Stimulated activated CD4-positive, alpha-beta T cell treated with anti-CD3 and anti-CD28 coated beads, Interleukin-1b, Interleukin-23, amount 100 ng/mL, for 48 hours (primary cell): ENCODE results near the gene SPTSSB.

Experiments
- DNase-seq: peaks from one replicate; pipeline ENCODE4 v3.0.0-alpha.2; 2020

The SPTSSB gene

DNA sequence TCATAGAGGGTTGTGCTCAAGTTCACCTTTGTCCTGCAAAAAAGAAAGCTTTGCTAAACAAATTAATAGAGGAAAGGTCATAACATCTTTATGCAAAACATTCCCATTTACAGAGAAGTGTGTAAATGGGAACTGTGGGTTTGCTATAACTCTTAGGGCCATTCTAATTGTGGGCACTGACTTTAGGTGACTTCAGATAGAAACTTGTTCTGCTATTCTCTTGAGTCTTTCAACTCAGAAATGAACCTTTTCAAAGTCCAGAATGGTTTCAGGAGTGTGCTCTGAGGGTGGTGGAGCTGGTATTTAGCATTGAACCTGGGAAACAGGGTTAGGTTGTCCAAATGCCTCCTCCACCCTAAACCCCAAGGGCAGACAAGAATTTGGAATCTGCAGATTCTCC, 34.0 kb downstream of the SPTSSB start:
- DNase-seq, result no peak

DNA sequence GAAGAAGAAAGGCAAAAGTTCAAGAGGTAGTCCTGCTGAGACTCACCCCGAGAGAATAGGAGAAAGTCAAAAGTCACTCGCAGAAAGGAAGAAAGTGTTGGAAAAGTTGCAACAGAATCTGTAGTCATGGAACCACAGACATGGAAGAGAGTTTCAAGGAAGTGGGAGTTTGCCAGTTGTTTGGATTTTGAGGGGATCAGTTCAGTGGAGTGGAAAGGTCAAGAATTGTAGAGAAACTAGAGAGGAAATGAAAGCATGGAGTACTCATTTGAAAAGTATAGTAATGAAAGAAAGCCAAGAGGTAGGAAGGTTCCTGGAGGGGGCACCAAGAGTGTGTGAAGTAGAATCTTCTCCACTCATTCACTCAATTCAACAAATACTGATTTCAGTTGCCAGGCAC, 34.7 kb downstream of the SPTSSB start:
- DNase-seq, result no peak

DNA sequence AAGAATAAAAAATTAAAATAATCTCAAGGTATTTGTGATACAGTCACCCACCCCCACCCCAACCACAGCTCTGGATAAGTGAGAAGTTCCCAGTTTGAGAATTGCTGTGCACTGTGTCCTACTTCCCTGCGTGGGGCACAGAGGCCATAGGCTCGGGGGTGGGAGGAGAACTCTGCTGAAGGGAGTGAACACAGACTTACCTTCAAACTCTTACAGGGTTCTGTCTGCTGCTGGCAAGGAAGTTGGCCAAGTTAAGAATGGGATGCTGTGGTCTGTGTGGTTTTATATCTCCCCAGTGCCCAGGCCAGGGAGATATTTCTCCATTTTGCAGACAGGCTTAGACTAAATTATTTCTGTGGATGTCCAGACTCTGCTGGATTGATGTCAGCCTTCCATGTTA, 37.6 kb downstream of the SPTSSB start:
- no peak for DNase-seq

DNA sequence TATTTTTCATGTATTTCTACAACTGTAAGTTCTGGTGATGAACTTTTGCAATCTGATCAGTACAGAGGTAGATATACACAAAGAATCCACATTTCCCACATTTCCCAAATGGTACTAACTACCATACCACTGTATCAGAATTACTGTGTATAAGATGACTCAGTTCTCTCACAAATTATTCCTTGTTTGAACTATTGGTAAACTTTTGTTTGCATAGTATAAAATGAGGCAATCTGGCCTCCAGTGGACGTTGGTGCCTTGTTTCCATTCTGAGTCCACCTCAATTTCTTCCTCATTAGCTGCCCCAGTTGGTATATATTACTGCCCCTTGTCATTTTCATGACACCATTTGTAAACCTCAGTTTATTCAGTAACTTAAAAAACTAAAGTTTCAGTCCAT, 38.5 kb downstream of the SPTSSB start:
- no peak for DNase-seq

DNA sequence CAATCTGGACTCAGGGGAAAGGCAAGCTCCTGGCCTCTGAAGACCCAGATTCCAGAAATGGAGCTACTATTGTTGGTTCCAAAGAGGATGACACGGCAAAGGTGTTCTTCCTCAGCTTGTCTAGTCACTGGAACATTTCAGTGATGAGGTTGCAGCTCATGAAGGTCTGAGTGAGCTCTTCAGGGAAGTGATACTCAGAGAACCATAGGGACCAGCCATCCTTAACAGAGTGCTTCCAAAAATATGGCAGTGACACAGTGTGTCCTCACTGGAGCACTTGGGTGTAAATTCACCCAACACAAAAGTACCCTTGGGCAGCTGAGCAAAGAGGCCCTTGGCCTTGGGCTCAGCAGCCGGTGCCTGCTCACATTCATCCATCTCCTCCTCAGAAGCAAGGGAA, 46.3 kb downstream of the SPTSSB start:
- DNase-seq, result no peak

DNA sequence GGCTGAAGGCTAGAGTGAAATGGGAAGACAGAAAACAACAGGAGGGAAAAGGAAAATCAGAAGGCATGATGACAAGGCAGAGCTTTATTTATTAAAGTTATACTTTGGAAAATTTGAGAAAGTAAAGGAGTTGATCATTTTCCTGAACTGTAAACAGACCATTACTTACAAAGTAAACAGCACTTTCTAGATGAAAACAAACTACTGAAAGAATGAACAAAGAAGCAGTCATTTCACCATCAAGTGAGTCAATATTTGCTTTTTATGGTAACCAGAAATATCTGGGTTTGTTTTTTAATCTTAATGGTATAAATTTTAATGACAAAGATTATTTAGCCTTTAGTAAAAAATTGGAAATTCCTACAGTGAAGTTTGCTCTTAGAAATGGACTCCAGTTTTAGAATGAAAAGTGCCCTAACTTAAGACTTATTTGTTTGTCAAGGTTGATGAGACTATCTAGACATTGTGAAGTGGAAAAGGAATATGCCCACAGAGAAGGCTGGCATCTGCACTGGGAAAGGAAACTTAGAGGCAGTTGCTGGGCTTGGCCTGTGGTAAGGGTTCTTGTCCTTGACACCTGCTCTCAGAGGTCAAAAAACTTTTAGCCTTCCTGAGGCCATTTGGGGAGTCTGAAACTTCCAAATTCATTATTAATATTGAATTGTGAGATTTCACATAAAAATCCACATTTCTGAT, 47.2 kb downstream of the SPTSSB start:
- no peak for DNase-seq

DNA sequence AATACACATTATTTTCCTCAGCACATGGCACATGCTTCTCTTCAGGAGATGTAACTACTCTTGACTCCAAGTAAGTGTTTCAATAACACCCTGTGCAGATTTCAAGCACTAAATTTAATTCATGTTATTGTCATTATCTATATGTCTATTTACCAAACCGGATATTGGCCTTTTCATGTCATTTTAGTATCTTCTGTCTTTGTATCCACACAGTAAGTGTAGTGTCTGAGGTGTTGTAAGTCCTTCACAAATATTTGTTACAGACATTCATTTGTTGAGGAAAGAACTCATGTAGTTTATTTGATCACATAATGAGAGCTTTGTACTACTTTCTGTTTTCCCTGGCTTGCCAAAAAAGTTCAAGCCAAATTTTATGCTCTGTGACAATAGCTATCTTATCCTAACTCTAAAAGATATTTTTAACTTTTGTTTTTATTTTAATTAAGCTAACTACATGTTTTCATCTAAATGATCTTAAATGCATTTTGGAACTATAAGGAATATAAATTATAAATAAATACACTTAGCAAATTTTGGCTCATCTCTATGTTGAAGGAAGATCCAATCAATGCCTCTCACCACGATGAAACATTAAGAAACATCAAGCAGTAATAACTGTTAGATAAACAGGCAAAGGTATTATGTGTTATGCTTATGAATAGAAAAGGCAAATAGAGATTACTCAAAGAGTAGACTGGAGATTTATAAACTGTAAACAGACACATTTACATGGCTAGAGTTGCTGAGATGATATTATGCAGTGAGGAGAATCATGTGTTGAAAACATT, 48.3 kb downstream of the SPTSSB start:
- no peak for DNase-seq

DNA sequence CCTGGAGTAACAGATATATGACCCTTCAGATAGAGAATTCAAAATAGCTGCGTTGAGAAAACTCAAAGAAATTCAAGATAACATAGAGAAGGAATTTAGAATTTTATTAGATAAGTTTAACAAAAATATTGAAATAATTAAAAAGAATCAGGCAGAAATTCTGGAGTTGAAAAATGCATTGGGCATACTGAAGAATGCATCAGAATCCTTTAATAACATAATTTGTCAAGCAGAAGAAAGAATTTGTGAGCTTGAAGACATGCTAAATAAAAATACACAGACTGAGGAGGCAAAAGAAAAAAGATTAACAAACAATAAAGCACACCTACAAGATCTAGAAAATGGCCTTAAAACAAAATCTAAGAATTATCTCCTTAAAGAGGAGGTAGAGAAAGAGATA, 50.5 kb downstream of the SPTSSB start:
- no peak for DNase-seq

DNA sequence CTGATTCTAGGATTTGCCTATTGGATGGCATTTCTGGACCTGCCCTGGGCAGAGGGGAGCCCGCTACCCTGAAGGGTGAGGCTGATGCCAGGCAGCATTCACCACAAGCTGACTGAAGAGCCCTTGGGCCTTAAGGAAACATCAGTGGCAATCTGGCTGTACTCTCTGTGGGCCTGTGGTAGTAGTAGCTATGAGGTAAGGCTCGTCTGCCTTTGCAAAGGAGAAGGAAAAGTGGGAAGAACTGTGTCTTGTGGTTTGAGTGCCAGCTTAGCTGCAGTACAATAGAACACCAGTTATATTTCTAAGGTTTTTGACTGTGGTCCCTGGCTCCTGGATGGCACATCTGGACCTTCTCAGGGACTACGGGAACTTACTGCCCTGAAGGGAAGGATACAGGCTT, 51.5 kb downstream of the SPTSSB start:
- no peak for DNase-seq

DNA sequence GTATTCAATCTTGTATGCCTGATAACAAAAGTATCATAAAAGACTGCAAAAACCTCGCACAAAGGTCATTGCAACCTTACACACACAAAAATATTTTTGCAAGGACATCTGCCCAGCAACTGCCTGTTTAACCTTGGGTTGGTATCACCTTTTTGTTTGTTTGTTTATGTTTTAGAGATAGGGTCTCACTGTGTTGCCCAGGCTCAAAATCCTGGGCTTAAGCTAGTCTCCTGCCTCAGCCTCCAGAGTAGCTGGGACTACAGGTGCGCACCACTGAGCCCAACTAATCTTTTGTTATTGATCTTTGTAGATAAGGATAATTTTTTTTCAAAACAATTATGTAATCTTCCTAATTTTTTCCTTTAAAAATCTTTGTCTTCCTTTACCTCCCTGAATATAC, 54.2 kb downstream of the SPTSSB start:
- no peak for DNase-seq

DNA sequence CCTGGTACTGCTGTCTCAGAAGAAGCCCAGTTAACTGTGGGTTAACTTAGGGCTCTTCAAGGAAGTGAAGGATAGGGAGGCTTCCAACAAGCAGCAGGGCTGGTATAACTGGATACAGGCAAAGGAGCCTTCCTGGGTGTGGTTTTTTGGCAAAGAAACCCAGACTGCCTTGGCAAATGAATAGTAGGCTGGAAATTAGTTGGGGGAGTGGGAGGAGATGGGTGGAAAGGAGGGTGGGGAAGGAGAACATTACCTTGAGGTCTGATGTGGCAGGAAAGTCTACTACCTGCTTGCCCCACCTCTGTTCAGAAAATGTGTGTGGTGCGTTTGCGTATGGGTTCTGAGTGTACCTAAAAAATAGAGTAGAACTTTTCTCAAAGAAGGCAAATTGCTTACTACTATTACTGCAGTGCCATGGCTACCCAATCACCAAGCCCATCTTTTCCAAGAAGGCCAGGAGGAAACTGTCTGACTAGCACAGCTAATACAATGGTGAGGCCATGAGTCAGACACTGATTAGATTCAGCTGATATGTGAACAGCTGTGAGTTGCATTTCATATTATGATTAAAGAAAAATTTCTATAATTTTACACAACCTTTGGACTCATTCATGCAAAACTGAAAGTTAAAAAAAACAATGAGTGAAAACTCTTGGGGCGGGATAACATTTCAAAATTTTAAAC, 55.2 kb downstream of the SPTSSB start:
- no peak for DNase-seq

DNA sequence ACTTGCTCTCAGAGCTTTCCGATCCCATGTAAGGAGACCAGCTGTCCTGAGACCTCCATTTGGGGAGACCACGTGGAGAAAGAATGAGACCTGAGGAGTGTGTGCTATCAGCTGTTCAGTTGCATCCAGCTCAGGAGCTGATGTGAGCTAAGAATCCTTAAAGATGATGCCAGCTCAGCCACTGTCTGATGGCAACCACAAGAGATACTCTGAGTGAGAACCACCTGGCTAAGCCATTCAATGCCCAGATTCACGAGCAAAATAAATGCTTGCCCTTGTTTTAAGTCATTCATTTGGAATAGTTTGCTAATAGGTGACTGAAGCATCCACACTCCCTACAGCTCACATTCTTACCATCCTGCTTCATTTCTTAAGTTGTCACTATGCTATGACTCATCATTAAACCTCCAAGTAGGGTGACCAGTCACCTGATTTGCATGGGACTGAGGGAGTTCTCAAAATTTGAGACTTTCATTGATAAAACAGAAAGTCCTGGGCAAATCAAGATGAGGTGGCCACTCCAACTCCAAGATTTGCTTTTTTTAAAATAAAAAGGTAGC, 56.4 kb downstream of the SPTSSB start:
- no peak for DNase-seq

DNA sequence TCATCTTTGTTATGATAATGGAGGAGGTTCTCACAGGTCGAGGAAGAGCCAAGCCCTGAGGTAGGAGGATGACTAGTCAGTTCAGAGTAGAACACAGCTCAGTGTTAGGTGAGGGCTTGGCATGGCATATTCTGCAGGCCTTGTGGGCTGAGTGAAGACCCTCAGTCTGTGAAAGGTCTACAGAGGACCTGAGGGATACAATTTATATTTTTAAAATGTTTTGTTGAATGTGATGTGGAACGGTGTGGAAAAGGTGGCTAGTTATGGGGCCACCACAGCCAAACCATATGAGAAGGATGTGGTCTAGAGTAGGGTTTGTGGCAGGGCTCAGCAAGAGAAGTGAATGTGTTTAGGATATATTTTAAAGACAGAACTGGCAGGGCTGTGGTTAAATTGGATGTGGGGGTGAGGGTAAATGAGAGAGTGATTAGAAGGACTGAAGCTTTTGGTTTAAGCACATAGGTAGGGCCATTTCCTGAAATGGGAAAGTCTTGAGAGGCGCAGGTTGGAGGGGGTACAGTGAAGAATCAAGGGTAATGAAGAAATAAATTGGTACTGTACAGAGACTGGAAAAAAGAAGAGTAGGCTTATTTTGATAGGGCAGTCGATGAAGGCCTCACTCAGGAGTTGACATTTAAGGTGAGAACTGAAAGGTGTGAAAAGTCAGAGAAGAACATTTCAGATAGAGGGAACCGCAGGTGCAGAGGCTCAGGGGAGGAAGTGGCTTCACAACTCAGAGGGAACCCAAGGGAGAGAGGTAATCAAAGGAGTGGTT, 60.5 kb downstream of the SPTSSB start:
- DNase-seq, result peak; percentile 54

DNA sequence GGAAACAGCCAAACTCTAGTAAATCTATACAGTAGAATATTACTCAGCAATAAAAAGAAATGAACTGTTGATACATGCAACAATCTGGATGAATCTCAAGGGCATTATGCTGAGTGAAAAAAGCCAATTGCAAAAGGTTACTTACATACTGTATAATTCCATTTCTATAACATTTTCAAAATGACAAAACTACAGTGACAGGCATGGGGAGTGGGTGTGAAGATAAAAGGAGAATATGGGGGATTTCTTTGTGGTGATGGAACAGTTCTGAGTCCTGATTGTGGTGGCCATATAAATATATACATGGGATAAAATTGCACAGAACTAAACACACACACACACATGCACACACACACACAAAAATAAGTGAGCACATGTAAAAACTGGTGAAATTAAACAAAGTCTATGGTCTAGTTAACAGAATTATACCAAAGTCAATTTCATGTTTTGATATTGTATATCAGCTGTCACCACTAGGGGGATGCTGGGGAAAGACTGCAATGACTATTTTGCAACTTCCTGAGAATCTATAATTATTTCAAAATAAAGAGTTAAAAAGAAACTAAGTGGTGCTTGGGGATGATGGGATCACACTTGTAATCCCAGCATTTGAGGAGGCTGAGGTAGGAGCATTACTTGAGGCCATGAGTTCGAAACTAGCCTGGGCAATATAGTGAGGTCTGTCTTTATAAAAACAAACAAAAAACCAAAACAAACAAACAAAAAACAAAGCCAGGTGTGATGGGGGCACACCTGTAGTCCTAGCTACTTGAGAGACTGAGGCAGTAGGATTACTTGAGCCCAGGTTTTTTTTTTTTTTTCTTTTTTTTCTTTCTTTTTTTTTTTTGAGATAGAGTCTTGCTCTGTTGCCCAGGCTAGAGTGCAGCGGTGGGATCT, 66.0 kb downstream of the SPTSSB start:
- no peak for DNase-seq

DNA sequence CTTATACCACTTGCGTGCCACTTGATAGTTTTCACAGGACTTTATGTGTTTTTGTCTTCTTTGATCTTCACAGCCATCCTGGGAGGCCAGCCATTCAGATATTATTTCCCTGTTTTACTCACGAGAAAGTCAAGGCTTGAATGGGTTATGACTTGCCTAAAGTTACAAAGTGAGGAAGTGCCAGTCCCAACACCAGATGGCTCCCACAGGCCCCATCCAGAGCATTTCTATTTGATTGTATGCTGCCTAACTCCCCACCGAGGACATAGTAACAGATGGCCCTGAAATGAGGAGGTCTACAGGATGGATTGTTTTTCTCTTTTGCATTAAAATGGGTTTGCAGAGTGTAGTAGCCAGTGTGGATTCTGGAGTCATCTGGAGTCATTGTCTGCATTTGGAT, 74.5 kb downstream of the SPTSSB start:
- DNase-seq, result no peak

DNA sequence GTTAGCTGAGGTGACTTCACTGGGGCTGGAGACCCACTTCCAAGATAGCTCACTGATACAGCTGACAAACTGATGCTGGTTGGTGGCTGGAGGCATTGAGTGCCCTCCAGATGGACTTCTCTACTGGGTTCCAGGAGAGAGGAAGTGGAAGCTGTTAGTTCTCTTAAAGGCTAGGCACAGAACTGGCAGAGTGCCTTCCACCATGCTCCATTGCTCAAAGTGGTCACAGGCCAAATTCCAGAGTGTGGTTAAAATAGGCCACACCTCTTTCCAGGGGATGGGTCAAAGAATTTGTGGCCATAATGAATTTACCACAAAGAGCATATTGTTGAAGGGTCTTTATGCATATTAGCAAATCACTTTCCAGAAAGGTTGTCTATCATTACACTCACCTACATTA, 76.0 kb downstream of the SPTSSB start:
- DNase-seq, result no peak
